WTC11 (cell line): Measurements from ENCODE around the gene RNF169. TPM values are rescaled to one million over a fixed set of nuclear protein-coding genes. Genes with fewer than 3 reads are reported as not detected.

ENCODE experiments used
- ATAC-seq: fragments of 200-7000 bp; cut with Tn5 transposase; 2 replicates; pipeline ENCODE4 v1.10.0; 2021; ENCODE audit warnings: mild to moderate bottlenecking, moderate library complexity
- CTCF ChIA-PET: fragments of 300-600 bp; sonication (Branson Sonifier 250); formaldehyde crosslinking; loops from one replicate; lab custom pipeline; 2021; ENCODE audit warnings: antibody characterized with exemption; lab: Charles Lee
- POLR2A ChIA-PET: fragments of 350-600 bp; sonication (Branson Sonifier 250); formaldehyde crosslinking; loops from one replicate; lab custom pipeline; 2021; ENCODE audit warnings: antibody characterized with exemption; lab: Charles Lee
- DNase-seq: peaks from one replicate; pipeline ENCODE4 v3.0.0; 2021; ENCODE audit warnings: low spot score
- H3K27ac Mint-ChIP-seq: 2 replicates; pipeline ENCODE4 v1.8.0; 2021; ENCODE audit warnings: mixed read lengths
- H3K27me3 Mint-ChIP-seq: 2 replicates; pipeline ENCODE4 v1.8.0; 2021; ENCODE audit warnings: low read depth, mild to moderate bottlenecking, moderate library complexity, mixed read lengths
- H3K36me3 Mint-ChIP-seq: 2 replicates; pipeline ENCODE4 v1.8.0; 2021; ENCODE audit warnings: mixed read lengths
- H3K4me1 Mint-ChIP-seq: 2 replicates; pipeline ENCODE4 v1.8.0; 2022; ENCODE audit warnings: mixed read lengths
- H3K4me3 Mint-ChIP-seq: 2 replicates; pipeline ENCODE4 v1.8.0; 2021; ENCODE audit warnings: mild to moderate bottlenecking, moderate library complexity, mixed read lengths
- H3K9me3 Mint-ChIP-seq: 2 replicates; pipeline ENCODE4 v1.8.0; 2021; ENCODE audit warnings: mixed read lengths
- CDX4 ChIP-seq: fragments of 250-450 bp; sonication (Bioruptor Pico); IDR thresholded peaks from 2 replicates; pipeline ENCODE4 v1.9.0; 2021; ENCODE audit warnings: moderate library complexity, mild to moderate bottlenecking, inconsistent platforms, borderline replicate concordance
- CREM ChIP-seq: sonication (generic); formaldehyde crosslinking; IDR thresholded peaks from 2 replicates; pipeline ENCODE4 v1.8.1; 2022; ENCODE audit warnings: mild to moderate bottlenecking, missing genetic modification reagents, moderate library complexity
- ELF4 ChIP-seq: sonication (generic); formaldehyde crosslinking; IDR thresholded peaks from 2 replicates; pipeline ENCODE4 v1.8.1; 2022; ENCODE audit warnings: low read depth, mild to moderate bottlenecking, moderate library complexity, missing genetic modification reagents
- FOXK1 ChIP-seq: sonication (generic); formaldehyde crosslinking; IDR thresholded peaks from 2 replicates; pipeline ENCODE4 v1.8.0; 2022; ENCODE audit warnings: mild to moderate bottlenecking, moderate library complexity, missing genetic modification reagents
- FOXP1 ChIP-seq: sonication (generic); formaldehyde crosslinking; IDR thresholded peaks from 2 replicates; pipeline ENCODE4 v1.8.0; 2022; ENCODE audit warnings: missing genetic modification reagents, mild to moderate bottlenecking, moderate library complexity, borderline replicate concordance
- GTF2I ChIP-seq: fragments of 250-450 bp; sonication (Bioruptor Pico); conservative IDR thresholded peaks from 2 replicates; pipeline ENCODE4 v1.4.0; 2021; ENCODE audit warnings: mild to moderate bottlenecking
- NFYB ChIP-seq: sonication (generic); formaldehyde crosslinking; conservative IDR thresholded peaks from 2 replicates; pipeline ENCODE4 v1.8.0; 2022; ENCODE audit warnings: low read depth, missing genetic modification reagents
- PREB ChIP-seq: sonication (generic); formaldehyde crosslinking; IDR thresholded peaks from 2 replicates; pipeline ENCODE4 v1.8.1; 2022; ENCODE audit warnings: mild to moderate bottlenecking, missing genetic modification reagents, moderate library complexity, borderline replicate concordance
- SOX15 ChIP-seq: fragments of 250-450 bp; sonication (Bioruptor Pico); IDR thresholded peaks from 2 replicates; pipeline ENCODE4 v1.9.0; 2021; ENCODE audit warnings: mild to moderate bottlenecking
- ZNF263 ChIP-seq: sonication (generic); formaldehyde crosslinking; IDR thresholded peaks from 2 replicates; pipeline ENCODE4 v1.8.1; 2022; ENCODE audit warnings: low read depth, mild to moderate bottlenecking, moderate library complexity, missing genetic modification reagents
- ZNF281 ChIP-seq: sonication (generic); formaldehyde crosslinking; IDR thresholded peaks from 2 replicates; pipeline ENCODE4 v1.8.0; 2023; ENCODE audit warnings: mild to moderate bottlenecking, missing genetic modification reagents
- ZNF416 ChIP-seq: fragments of 250-450 bp; sonication (Bioruptor Pico); IDR thresholded peaks from 2 replicates; pipeline ENCODE4 v1.9.0; 2021; ENCODE audit warnings: mild to moderate bottlenecking, inconsistent platforms
- ZNF425 ChIP-seq: fragments of 250-450 bp; sonication (Bioruptor Pico); conservative IDR thresholded peaks from 2 replicates; pipeline ENCODE4 v1.9.0; 2021; ENCODE audit warnings: mild to moderate bottlenecking
- total RNA-seq: library from RNA; stranded (reverse); gene quantifications from 3 replicates; pipeline ENCODE4 v1.2.3, GENCODE V29; 2021
- TF ChIP-seq, protein P1 (sequence below): fragments of 250-450 bp; sonication (Bioruptor Pico); IDR thresholded peaks from 2 replicates; pipeline ENCODE4 v2.1.2; 2022; ENCODE audit warnings: mild to moderate bottlenecking, moderate library complexity
- TF ChIP-seq, protein P2 (sequence below): sonication (generic); formaldehyde crosslinking; IDR thresholded peaks from 2 replicates; pipeline ENCODE4 v1.8.0; 2022; ENCODE audit warnings: mild to moderate bottlenecking, missing genetic modification reagents

The RNF169 gene
- total RNA-seq, 1 experiment from 2014 or later = 13.6 TPM

- Mint-ChIP-seq H3K9me3 (no peaks in the 10 kb centered on the region), H3K27me3 (peaks cover 74% of the 10 kb centered on the region), H3K36me3 (no peaks in the 10 kb centered on the region), H3K4me1 (peaks cover 12% of the 10 kb centered on the region), H3K27ac (no peak overlapping the region), H3K4me3 (no peak overlapping the region)
- ATAC-seq = no peak
- DNase-seq = no peak
- CTCF ChIA-PET = interaction anchor here (0.9 to 13.9 kb wide), 15 partner anchors 10 to 259 kb away, joined by 3 to 263 read pairs (median 6); partner anchors contain the start of gene RNF169
- POLR2A ChIA-PET = interaction anchor here (0.9 kb wide), 1 partner anchor 24 kb away, joined by 3 read pairs; no protein-coding TSS in a partner anchor
- no peak for TF ChIP-seq ZNF281 (CRISPR knock-in tag)
- TF ChIP-seq, protein P1, sequence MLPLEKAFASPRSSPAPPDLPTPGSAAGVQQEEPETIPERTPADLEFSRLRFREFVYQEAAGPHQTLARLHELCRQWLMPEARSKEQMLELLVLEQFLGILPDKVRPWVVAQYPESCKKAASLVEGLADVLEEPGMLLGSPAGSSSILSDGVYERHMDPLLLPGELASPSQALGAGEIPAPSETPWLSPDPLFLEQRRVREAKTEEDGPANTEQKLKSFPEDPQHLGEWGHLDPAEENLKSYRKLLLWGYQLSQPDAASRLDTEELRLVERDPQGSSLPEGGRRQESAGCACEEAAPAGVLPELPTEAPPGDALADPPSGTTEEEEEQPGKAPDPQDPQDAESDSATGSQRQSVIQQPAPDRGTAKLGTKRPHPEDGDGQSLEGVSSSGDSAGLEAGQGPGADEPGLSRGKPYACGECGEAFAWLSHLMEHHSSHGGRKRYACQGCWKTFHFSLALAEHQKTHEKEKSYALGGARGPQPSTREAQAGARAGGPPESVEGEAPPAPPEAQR = no peak
- no peak for TF ChIP-seq CREM (CRISPR knock-in tag)
- no peak for TF ChIP-seq ZNF416 (CRISPR knock-in tag)
- TF ChIP-seq GTF2I (CRISPR knock-in tag) = no peak
- no peak for TF ChIP-seq SOX15 (CRISPR knock-in tag)
- TF ChIP-seq ZNF263 = no peak
- no peak for TF ChIP-seq ELF4 (CRISPR knock-in tag)
- TF ChIP-seq ZNF425 (CRISPR knock-in tag) = no peak
- TF ChIP-seq CDX4 (CRISPR knock-in tag) = no peak
- no peak for TF ChIP-seq FOXK1
- no peak for TF ChIP-seq PREB (CRISPR knock-in tag)
- TF ChIP-seq FOXP1 (CRISPR knock-in tag) = no peak
- TF ChIP-seq NFYB (CRISPR knock-in tag) = no peak
- TF ChIP-seq, protein P2, sequence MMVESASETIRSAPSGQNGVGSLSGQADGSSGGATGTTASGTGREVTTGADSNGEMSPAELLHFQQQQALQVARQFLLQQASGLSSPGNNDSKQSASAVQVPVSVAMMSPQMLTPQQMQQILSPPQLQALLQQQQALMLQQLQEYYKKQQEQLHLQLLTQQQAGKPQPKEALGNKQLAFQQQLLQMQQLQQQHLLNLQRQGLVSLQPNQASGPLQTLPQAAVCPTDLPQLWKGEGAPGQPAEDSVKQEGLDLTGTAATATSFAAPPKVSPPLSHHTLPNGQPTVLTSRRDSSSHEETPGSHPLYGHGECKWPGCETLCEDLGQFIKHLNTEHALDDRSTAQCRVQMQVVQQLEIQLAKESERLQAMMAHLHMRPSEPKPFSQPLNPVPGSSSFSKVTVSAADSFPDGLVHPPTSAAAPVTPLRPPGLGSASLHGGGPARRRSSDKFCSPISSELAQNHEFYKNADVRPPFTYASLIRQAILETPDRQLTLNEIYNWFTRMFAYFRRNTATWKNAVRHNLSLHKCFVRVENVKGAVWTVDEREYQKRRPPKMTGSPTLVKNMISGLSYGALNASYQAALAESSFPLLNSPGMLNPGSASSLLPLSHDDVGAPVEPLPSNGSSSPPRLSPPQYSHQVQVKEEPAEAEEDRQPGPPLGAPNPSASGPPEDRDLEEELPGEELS (CRISPR knock-in tag) = no peak
These were observed 22.9 kb upstream of the RNF169 start for GRCh38 chr11:74725701-74726100.
